Measurements from ENCODE around the gene PRKAG2. TPM values are rescaled to one million over a fixed set of nuclear protein-coding genes. Genes with fewer than 3 reads are reported as not detected.

The PRKAG2 gene
- total RNA-seq, 1 donor, result 21.2 TPM

DNA sequence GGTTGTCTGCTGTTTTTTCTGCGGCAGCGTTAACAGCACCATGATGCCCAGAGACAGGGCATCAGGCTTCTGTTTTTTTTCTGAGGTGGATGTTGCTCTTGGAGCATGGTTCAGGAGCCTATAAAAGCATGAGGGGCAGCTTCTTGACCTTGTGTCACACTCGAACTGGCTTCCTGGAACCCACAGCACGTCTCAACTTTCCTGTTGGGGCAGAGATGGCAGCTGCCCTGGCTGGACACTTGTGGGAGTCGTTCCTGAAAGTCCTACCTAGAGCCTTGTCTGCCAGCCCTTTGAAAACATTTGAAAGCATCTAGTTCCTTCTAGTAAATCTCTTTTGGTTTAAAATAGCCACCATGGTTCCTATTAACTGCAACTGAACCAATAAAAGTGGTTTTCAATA is 28.9 kb upstream of the PRKAG2 start:
- no peak overlapping the region for H3K4me3 ChIP-seq (ENCODE audit: low read depth, low read length)
- TF ChIP-seq, protein P1, sequence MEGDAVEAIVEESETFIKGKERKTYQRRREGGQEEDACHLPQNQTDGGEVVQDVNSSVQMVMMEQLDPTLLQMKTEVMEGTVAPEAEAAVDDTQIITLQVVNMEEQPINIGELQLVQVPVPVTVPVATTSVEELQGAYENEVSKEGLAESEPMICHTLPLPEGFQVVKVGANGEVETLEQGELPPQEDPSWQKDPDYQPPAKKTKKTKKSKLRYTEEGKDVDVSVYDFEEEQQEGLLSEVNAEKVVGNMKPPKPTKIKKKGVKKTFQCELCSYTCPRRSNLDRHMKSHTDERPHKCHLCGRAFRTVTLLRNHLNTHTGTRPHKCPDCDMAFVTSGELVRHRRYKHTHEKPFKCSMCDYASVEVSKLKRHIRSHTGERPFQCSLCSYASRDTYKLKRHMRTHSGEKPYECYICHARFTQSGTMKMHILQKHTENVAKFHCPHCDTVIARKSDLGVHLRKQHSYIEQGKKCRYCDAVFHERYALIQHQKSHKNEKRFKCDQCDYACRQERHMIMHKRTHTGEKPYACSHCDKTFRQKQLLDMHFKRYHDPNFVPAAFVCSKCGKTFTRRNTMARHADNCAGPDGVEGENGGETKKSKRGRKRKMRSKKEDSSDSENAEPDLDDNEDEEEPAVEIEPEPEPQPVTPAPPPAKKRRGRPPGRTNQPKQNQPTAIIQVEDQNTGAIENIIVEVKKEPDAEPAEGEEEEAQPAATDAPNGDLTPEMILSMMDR (IDR thresholded peaks at IDR 0.05; ENCODE audit: insufficient read depth, low read depth, low read length), result no peak
- DNase-seq (ENCODE audit: low read depth), result no peak

DNA sequence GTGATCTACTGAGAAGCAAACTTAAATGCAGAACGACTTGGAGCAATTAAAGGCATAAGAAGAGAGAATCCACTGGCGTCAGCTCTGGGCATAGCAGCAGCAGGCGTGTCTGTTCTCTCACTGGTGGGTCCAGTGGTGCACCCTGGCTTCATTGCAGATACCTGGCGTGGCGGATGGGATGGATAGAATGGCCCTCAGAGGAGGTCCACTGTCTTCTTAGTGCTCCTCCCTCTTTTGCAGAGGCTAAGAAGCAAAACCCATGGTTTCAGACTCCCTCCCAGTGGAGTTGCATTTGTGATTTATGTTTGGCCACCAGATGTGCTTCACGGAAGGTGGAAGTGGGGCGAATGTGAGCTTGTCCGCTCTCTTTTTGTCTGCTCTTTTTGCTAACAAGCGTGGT is 28.4 kb upstream of the PRKAG2 start:
- no peak for DNase-seq (ENCODE audit: low read depth)
- no peak overlapping the region for H3K4me3 ChIP-seq (ENCODE audit: low read depth, low read length)
- TF ChIP-seq, protein P1 (IDR thresholded peaks at IDR 0.05; ENCODE audit: insufficient read depth, low read depth, low read length), result no peak

DNA sequence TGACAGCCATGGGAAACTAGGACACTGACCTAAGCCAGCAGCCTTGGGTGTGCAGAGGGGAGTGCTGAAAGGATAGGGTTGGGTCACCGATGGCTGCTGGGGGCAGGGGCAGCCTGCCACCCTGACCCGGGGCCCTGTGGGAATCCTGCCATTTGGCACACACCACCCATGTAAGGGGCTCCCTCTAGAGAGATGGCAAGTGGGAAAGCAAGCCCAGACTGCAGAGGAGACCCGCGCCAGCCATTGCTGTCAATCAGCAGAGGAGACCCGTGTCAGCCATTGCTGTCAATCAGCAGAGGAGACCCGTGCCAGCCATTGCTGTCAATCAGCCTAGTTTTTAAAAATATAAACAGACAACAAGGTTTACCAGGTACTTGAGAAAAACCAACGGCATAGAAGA is 27.4 kb upstream of the PRKAG2 start:
- no peak for DNase-seq (ENCODE audit: low read depth)
- TF ChIP-seq, protein P1 (IDR thresholded peaks at IDR 0.05; ENCODE audit: insufficient read depth, low read depth, low read length), result no peak
- no peak overlapping the region for H3K4me3 ChIP-seq (ENCODE audit: low read depth, low read length)

DNA sequence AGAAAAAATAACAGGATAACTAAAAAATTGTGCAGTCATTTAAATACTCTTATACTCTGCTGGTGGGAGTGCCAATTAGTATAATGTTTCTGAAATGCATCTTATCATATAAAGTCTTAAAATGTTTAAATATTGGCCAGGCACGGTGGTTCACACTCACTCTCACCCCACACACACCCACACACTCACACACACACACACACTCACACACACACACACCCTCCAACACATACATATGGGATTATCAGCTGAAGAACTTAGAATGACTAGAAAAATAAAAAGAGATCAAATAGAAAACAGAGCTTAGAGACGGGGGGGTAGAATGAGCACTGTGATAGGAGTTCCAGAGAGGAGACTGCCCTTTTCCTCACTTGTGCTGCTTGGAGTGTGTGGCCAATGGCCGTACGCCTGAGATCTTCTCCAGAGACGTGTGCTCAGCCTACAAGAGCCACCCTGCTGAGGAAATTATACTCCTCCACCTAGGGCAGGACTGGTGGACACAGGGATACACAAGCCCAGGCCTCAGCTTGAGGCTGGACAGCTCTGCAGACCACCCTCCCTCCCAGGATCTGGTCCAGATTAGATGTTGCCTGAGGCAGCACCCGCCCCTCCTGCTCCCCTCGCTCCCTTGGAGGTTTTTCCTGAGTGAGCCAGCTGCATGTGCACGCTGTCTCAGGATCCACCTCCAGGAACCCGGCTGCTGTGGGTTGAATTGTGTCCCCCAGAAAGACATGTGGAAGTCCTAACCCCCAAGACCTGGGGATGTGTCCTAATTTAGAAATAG is 26.5 kb upstream of the PRKAG2 start:
- TF ChIP-seq, protein P1 (IDR thresholded peaks at IDR 0.05; ENCODE audit: insufficient read depth, low read depth, low read length), result no peak
- no peak for DNase-seq (ENCODE audit: low read depth)
- H3K4me3 ChIP-seq (ENCODE audit: low read depth, low read length), result no peak overlapping the region

DNA sequence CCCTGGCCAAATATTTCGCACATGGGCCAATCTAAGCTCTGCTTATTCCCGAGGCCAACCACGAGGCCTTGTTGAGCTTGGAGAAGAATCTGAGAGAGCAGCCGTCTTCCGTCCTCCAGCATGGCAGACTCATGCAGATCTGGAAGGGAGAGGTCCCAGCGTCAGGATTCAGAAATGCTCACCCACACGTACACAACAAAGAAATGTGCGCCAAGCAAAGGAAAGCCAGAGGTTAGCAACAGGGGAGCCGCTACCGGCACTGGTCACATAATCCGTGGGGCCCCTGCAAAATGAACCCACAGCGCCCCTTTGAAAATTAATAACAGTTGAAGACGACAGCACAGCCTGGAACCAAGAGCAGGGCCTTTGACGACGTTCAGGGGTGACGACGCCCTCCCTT is 25.4 kb upstream of the PRKAG2 start:
- no peak overlapping the region for H3K4me3 ChIP-seq (ENCODE audit: low read depth, low read length)
- TF ChIP-seq, protein P1 (IDR thresholded peaks at IDR 0.05; ENCODE audit: insufficient read depth, low read depth, low read length), result no peak
- no peak for DNase-seq (ENCODE audit: low read depth)

DNA sequence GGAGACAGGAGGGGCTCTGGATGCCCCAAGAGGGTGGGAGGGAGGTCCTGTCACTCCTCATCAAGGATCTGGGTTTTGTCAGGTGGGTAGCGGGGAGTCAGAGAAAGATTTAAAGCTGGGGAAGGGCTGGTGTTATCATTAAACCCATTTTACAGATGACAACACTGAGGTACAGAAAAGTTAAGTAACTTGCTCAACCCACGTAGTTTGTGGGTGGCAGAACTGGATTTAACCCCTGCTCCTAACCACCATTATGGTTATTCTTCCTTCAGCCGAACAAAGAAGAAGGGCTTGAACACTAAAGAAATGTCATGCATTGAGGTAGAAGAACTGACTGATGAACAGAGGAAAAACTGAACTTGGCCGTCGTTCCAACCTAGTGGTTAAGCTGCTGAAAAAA is 24.9 kb upstream of the PRKAG2 start:
- H3K4me3 ChIP-seq (ENCODE audit: low read depth, low read length), result no peak overlapping the region
- TF ChIP-seq, protein P1 (IDR thresholded peaks at IDR 0.05; ENCODE audit: insufficient read depth, low read depth, low read length), result no peak
- no peak for DNase-seq (ENCODE audit: low read depth)

Measured in fibroblast of villous mesenchyme (primary cell).